GM18526 (cell line): Measurements from ENCODE around the gene UNC5CL.

Source experiments
- POLR2A ChIP-seq: IDR thresholded peaks from 3 replicates; pipeline ENCODE4 v1.6.1; 2011; ENCODE audit not compliant: insufficient read length; ENCODE audit errors: extremely low read depth

The UNC5CL gene

GRCh38 chr6:41002168-41002567, 36.9 kb downstream of the UNC5CL start:
- no peak for TF ChIP-seq POLR2A

GRCh38 chr6:41000248-41000647, 38.8 kb downstream of the UNC5CL start:
- no peak for TF ChIP-seq POLR2A

- no peak for TF ChIP-seq POLR2A
These were observed 39.5 kb downstream of the UNC5CL start for GRCh38 chr6:40999569-40999968.

DNA sequence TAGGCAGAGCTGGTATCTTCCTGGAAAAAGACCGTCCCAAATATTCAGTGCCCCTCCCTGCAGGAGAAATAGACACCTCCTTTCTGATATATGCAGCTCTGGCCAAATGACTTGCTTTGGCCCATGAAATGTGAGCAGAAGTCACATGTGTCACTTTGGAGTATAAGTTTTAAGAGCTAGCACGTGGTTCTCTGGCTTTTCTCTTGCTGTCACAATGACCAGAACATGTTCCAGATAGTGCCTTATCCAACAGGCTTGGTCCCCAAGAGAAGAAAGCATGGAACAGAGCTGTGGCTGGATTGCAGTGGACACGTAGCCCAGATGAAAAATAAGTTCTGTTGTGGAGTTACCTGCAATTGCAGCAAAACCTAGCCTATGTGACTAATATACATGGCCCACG, 40.4 kb downstream of the UNC5CL start:
- no peak for TF ChIP-seq POLR2A

DNA sequence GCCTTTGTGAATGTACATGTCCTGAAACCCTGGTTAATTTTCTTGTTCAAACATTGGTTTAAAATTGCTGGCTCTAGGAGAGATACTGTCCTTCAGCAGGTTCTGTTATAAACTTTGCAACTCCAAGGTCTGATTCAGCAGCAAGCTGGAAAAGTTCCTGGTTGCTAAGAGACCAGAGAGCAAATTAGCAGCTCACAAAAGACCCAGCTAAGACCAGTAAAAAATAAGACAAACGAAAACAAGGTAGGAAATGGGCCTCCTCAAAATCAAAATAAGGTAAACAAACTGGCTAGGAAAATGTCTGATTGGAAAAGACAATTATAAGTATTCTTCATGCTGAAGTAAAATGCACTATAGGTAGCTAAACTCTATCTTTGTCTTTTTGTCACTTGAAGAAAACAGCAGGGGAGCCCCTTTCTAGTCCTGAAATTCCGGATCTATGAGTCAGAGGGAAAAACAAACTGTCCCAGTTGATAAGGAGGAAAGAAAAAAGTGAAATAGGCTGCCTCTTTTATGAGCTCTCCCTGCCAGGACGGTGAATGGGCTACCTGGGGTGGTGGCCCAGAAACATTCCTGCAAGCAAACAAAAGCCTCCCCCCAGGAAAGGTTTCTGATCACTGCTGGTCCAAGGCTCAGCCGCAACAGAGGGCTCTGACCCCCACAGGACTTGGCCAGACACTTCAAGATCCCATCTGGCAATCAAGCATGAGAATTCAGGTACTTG, 41.6 kb downstream of the UNC5CL start:
- no peak for TF ChIP-seq POLR2A

DNA sequence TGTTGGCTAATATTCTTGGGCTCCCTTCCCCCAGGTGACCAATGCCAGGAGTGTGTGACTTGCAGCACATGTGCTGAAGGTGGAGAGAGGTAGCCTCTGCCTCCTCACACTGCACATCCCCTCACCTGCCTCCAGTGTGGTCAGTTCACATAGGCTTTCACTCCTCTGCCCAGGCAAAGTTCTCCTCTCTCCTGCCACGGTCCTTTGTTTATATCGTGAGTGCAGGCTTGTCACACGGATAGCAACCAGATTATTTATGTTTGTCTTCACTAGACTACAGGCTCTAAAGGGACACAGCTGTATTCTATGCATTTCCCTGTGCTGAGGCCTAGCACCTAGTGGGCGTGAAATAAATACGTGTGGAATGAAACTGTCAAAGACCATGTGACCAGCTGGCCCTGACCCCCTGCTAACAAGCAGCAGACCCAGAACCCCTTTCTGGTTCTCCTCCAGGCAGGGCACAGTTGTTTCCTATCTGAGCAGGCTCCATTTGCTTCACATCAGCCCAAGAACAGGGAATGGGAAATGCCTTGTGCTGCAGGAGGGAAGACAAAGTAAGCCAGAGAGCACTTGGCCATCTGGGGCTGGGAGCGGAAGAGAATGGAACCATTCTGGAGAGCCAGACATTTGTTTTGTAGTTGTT, 42.3 kb downstream of the UNC5CL start:
- no peak for TF ChIP-seq POLR2A

- TF ChIP-seq POLR2A: no peak
These were observed 46.3 kb downstream of the UNC5CL start for GRCh38 chr6:40992746-40993145.

- no peak for TF ChIP-seq POLR2A
These were observed 48.7 kb downstream of the UNC5CL start for GRCh38 chr6:40990301-40990700.

GRCh38 chr6:40989204-40990169, 49.5 kb downstream of the UNC5CL start:
- no peak for TF ChIP-seq POLR2A

DNA sequence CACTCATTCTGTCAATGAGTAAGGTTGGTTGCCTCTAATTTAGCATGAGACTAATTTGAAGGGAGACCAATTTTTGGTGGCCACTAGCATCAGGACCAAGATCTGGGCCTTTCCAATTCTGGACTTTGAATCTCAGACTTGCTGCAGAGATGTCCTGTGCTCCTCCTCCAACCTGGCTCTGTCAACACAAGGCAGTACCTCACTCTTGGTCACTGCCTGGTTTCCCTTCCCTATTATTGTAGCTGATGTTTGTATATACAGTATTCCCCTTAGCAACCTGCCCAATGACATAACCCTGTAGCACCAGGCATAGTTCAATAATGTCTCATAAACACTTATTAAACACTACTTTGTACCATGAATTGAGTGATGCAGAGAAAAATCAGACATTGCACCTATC, 50.4 kb downstream of the UNC5CL start:
- no peak for TF ChIP-seq POLR2A

DNA sequence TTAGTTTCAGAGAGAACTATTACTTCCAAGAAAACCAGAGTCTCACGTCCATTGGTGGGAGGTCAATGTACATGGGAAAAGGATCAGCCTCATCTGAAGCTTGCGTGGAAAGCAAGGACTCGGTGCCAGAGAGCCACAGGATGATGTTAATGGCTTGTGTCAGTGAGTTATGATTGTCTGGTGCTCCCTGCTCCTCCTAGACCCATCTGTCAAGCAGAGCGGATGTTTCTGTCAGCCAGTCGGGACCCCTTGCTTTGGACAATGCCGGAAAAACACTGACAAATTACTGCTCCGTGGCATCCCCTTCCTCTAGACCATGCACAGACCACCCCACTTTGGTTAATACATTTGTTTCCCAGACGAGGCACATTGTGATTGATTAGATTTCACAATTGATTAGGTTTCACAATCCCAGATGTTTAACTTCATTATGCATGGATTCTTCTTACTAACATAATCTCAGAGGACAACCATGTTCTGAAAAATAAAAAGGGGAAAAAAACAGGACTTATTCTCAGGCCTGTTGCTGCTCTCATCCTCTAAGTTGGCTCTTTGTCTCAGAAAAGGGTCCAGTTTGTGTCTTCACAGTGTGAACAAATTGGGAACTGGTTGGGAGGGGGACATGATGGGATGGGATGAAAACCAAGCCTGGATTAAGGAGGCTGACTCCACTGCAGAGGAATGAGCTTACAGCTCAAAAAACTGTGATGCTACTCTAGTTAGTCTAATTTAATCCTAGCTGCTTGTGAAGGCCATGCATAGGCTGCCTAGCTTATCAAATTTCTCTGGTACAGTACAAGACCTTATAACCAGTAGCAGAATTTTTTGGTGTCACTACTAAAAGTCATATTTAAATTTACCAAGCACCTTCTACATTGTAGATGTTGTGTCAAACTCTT, 51.9 kb downstream of the UNC5CL start:
- TF ChIP-seq POLR2A: no peak

DNA sequence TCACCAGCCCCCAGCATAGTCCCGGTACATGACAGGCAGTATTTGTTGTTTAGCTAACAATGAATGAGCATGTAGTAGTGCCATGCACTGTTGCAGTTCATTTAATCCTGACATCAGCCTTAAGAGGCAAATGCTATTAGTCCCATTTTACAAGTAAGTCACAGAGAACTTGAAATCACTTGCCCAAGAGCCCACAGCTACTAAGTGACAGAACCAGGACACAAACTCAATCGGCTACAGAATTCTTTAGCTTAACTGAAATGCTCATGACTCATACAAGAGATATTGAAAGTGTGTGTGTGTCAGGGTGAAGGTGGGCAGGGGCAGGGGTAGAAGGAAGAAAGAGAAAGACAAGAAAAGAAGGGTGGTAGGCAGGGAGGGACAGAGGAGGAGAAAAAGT, 52.7 kb downstream of the UNC5CL start:
- no peak for TF ChIP-seq POLR2A

DNA sequence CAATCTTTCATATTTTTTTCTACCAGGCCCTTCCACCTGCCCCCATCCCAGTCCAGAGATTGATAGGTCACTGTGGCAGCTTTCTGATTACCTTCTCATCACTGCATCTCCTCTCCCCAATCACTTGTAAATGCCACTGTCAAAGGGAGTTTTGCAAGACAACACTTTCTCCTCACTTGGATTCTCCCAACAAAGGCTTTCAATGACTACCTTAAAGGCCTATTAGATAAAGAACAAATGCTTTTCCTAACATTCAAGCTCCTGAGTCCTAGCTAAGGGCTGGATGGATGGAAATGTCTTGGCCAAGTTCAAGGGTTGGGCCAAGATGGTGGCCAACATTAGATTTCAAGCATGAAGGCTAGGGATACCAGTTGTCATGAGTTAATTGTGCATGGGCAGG, 55.3 kb downstream of the UNC5CL start:
- no peak for TF ChIP-seq POLR2A

DNA sequence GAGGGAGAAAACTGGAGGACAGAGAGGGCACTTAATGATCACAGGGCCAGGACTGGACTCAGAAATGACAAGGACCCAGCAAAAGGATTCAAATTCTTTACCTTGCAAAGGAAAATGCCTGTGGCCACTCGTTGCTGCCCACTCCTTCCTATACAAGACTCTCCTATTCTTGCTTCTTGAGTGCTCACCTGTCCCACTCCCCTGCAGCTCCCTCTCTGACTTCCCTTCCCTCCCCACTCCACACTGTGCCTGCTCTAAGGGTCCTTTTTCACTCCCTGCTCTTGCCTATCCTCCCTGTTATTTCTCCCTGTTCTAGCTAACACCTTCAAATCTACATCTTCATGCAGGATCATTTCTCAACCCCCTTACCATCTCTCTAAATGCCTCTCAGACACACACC, 56.1 kb downstream of the UNC5CL start:
- TF ChIP-seq POLR2A: no peak

GRCh38 chr6:40978687-40979289, 60.2 kb downstream of the UNC5CL start:
- no peak for TF ChIP-seq POLR2A

DNA sequence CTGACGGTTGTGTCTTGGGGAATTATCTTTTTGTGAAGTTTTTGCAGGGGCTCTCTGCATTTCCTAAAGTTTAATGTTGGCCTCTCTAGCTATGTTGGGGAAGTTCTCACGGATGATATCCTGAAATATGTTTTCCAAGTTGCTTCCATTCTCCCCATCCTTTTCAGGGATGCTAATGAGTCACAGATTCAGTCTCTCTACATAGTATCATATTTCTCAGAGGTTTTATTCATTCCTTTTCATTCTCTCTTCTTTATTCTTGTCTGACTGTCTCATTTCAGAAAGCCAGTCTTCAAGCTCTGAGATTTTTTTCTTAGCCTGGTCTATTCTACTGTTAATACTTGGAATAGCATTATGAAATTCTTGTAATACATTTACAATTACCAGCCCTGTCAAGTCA, 61.3 kb downstream of the UNC5CL start:
- TF ChIP-seq POLR2A: no peak
